K562 (cell line): ENCODE measurements around the gene KLRC4.

Source experiments
- ATF1 ChIP-seq, 2 experiments: fragments of 450-650 bp in 1 of 2; IDR thresholded peaks; 2 replicates each; pipeline ENCODE4 v1.6.1; 2016; ENCODE audit warnings: missing compliant biosample characterization in 1 of 2, missing genetic modification characterization in 1 of 2
- ESRRB ChIP-seq: fragments of 250-450 bp; sonication (Bioruptor Pico); IDR thresholded peaks from 2 replicates; pipeline ENCODE4 v1.5.0; 2020; ENCODE audit warnings: mild to moderate bottlenecking, moderate library complexity, borderline replicate concordance
- EZH2 ChIP-seq: IDR thresholded peaks from 2 replicates; pipeline ENCODE4 v1.6.1; 2012; ENCODE audit warnings: low read depth, mild to moderate bottlenecking, inconsistent platforms, low read length, borderline replicate concordance
- SNAPC5 ChIP-seq: fragments of 250-450 bp; sonication (Bioruptor Pico); IDR thresholded peaks from 2 replicates; pipeline ENCODE4 v1.8.0; 2021; ENCODE audit warnings: moderate library complexity, mild to moderate bottlenecking, inconsistent platforms
- SP2 ChIP-seq: IDR thresholded peaks from 2 replicates; pipeline ENCODE4 v1.6.1; 2011; ENCODE audit warnings: mild to moderate bottlenecking, low read depth, low read length, moderate library complexity; ENCODE audit not compliant: poor library complexity, severe bottlenecking; ENCODE audit errors: extremely low read depth
- SREBF2 ChIP-seq: sonication (generic); formaldehyde crosslinking; IDR thresholded peaks from 2 replicates; pipeline ENCODE4 v1.4.0; 2020; ENCODE audit warnings: mild to moderate bottlenecking, missing genetic modification reagents

- TF ChIP-seq ESRRB (CRISPR knock-in tag) (no peak), ATF1 (CRISPR knock-in tag; IDR thresholded peaks at IDR 0.05) (no peak), ATF1 (tag; IDR thresholded peaks at IDR 0.05) (no peak), SP2 (no peak), SREBF2 (CRISPR knock-in tag) (no peak), SNAPC5 (CRISPR knock-in tag) (no peak), EZH2 (no peak)
Measured at GRCh38 chr12:10384191-10384590, 25.4 kb downstream of the KLRC4 start.
